Fibroblast of mammary gland (primary cell): ENCODE data around the gene LRIG1.
A peak's percentile ranks its signal among the peaks of the same experiment; 100 is the strongest.

ENCODE experiments used
- DNase-seq: peaks from one replicate; pipeline ENCODE4 v3.0.0-alpha.2; 2010; ENCODE audit warnings: low read depth
- H3K4me3 ChIP-seq: 2 replicates; pipeline ENCODE4 v1.5.1; 2011; ENCODE audit warnings: low read depth, mild to moderate bottlenecking, low read length, moderate library complexity; ENCODE audit not compliant: control insufficient read depth
- CTCF ChIP-seq: conservative IDR thresholded peaks from 2 replicates; pipeline ENCODE4 v1.5.1; 2011; ENCODE audit warnings: low read depth, low read length, inconsistent platforms; ENCODE audit not compliant: control insufficient read depth, insufficient read depth

Gene LRIG1

DNA sequence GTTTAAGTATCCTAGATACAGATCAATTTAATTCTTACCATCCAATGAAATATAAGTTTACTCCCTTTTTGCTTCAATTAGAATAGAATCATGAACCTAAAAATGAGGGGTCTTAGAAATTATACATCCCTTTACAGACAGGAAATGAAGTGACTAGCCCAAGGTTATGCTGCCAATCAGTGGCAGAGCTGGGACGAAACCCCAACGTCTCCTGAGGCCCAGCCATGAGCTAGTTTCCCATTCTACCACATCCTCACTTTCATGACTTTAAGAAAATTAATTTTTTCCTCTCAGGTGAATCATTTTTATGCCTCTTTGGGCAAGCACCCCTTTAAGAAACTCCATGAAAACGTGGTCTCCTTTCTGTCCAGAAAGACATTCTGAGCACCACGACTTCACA is 11.2 kb downstream of the LRIG1 start:
- TF ChIP-seq CTCF, result no peak
- no peak for DNase-seq
- no peak overlapping the region for H3K4me3 ChIP-seq

- TF ChIP-seq CTCF, result no peak
- no peak for DNase-seq
- no peak overlapping the region for H3K4me3 ChIP-seq
Observed at GRCh38 chr3:66489115-66489514, 11.7 kb downstream of the LRIG1 start.

DNA sequence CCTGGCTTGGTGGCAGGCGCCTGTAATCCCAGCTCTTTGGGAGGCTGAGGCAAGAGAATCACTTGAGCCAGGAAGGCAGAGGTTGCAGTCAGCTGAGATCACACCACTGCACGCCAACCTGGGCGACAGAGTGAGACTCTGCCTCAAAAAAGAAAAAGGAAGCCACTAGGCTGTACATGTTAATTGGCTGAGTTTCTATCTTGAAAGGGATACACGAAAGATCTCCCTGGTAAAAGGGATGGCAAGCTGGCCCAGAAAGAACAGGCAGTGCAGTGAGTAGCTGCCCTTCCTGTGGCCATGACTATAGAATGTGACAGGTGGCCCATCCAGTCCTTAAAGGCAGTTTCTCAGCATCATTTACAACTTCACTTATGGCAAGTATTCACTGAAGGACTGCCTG is 12.3 kb downstream of the LRIG1 start:
- no peak for DNase-seq
- TF ChIP-seq CTCF, result no peak
- no peak overlapping the region for H3K4me3 ChIP-seq

DNA sequence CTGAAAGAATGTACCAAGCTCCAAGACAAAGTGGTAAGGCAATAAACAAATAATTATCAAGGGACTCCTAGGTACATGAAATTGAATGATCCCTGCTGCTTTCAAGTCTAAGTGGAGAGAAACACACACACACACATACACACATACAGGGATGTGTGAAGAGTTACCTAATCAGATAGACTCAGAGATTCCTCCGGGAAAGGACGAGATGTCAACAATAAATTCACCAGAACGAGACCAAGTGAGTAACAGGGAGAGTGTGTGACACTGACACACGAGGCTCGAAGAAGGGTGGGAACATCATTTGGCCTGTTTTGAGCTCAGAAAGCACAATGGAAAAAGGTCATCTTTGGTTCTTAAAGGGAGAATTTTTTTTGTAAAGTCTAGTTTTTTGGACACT is 13.4 kb downstream of the LRIG1 start:
- TF ChIP-seq CTCF, result no peak
- H3K4me3 ChIP-seq, result no peak overlapping the region
- peak; percentile 87 for DNase-seq

GRCh38 chr3:66486646-66487045 is 14.2 kb downstream of the LRIG1 start:
- DNase-seq, result peak; percentile 85
- no peak overlapping the region for H3K4me3 ChIP-seq

DNA sequence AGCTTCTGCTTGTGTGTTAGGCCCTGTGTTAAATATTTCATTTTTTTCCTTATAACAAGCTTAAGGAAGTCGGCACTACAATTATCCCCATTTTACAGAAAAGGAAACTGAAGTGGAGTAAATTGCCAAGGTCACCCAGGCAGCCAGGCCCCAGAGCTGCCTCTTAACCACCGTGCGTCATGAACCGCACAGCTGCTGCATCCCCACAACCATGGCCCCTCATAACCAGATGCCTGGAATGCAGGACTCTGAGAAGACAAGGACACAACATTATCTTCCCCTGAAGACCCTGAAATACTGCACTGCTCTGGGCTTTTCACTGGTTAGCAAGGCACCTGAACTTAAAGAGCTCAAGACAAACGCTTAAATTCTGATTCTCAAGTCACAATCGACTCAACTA is 14.6 kb downstream of the LRIG1 start:
- peak; percentile 52 for DNase-seq
- no peak overlapping the region for H3K4me3 ChIP-seq
- TF ChIP-seq CTCF, result no peak

More at GRCh38 chr3:66486646-66487045, 14.2 kb downstream of the LRIG1 start:
- TF ChIP-seq CTCF, result no peak

GRCh38 chr3:66485291-66485968 is 15.4 kb downstream of the LRIG1 start:
- no peak overlapping the region for H3K4me3 ChIP-seq
- DNase-seq, result peak; percentile 78
- no peak for TF ChIP-seq CTCF
